Activated naive CD8-positive, alpha-beta T cell (primary cell): Measurements from ENCODE around the gene RS1.

Source experiments
- H3K27ac Mint-ChIP-seq: one replicate; pipeline ENCODE4 v1.8.0; 2021; ENCODE audit warnings: mixed read lengths
- H3K27me3 Mint-ChIP-seq: one replicate; pipeline ENCODE4 v1.8.0; 2021; ENCODE audit warnings: mixed read lengths
- H3K36me3 Mint-ChIP-seq: one replicate; pipeline ENCODE4 v1.8.0; 2021; ENCODE audit warnings: mixed read lengths
- H3K4me1 Mint-ChIP-seq: one replicate; pipeline ENCODE4 v1.8.0; 2021; ENCODE audit warnings: low read depth, mixed read lengths
- H3K4me3 Mint-ChIP-seq: one replicate; pipeline ENCODE4 v1.8.0; 2021; ENCODE audit warnings: mild to moderate bottlenecking, mixed read lengths
- H3K9me3 Mint-ChIP-seq: one replicate; pipeline ENCODE4 v1.8.0; 2021; ENCODE audit warnings: low read depth, mixed read lengths

The RS1 gene

DNA sequence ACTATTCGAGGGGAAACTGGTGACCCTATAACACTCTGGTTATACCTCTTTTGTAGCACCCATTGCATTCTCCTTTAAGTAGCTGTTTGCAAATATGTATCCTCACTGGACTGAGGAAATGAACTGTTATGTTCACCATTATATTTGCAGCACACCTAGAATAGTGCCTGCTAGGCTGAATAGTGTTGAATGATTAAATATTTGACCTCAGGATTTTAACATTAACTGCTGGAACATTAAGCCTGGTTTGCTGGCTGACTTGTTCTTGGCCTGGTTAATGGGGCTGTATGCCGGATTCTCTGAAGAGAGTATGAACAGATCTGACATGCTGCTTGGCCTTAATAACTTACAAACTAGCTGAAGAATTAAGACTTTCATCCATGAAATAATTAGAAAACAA is 80.1 kb downstream of the RS1 start:
- no peak overlapping the region for H3K27ac Mint-ChIP-seq
- H3K4me3 Mint-ChIP-seq = no peak overlapping the region
- H3K4me1 Mint-ChIP-seq = no peaks in the 10 kb centered on the region
- H3K36me3 Mint-ChIP-seq = peaks cover 11% of the 10 kb centered on the region
- no peaks in the 10 kb centered on the region for H3K27me3 Mint-ChIP-seq
- H3K9me3 Mint-ChIP-seq = no peaks in the 10 kb centered on the region
